HL-60 (cell line): ENCODE measurements around the gene ROBO4.

Experiments
- GABPA ChIP-seq: IDR thresholded peaks from 2 replicates; pipeline ENCODE4 v1.6.1; 2012; ENCODE audit warnings: low read depth
- POLR2AphosphoS5 ChIP-seq: IDR thresholded peaks from 2 replicates; pipeline ENCODE4 v1.6.1; 2012; ENCODE audit warnings: low read depth
- SPI1 ChIP-seq: IDR thresholded peaks from 2 replicates; pipeline ENCODE4 v1.6.1; 2012; ENCODE audit warnings: low read depth, mild to moderate bottlenecking, borderline replicate concordance
- TF ChIP-seq, protein P1 (sequence below): IDR thresholded peaks from 2 replicates; pipeline ENCODE4 v1.6.1; 2012; ENCODE audit warnings: low read depth; ENCODE audit not compliant: insufficient replicate concordance
- TF ChIP-seq, protein P2 (sequence below): IDR thresholded peaks from one replicate; pipeline ENCODE4 v1.5.1; 2011; ENCODE audit warnings: low read length, control low read depth, inconsistent platforms; ENCODE audit not compliant: insufficient read depth

DNA sequence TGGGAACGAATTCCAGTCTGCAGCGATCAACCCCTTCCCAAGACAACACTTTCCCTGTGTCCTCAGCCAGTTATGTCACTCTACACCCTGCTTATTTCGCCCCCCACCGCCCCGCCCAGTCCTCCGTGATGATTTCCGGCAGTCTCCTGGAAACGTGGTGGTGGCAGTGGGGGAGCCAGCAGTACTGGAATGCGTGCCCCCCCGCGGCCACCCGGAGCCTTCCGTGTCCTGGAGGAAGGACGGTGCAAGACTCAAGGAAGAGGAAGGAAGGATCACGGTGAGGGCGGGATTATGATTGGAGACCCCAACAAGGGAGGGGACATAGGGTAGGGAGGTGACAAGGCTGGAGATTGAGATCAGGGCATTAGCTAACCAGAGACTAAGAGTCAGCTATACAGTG lies 28.3 kb downstream of the ROBO4 start:
- TF ChIP-seq, protein P1, sequence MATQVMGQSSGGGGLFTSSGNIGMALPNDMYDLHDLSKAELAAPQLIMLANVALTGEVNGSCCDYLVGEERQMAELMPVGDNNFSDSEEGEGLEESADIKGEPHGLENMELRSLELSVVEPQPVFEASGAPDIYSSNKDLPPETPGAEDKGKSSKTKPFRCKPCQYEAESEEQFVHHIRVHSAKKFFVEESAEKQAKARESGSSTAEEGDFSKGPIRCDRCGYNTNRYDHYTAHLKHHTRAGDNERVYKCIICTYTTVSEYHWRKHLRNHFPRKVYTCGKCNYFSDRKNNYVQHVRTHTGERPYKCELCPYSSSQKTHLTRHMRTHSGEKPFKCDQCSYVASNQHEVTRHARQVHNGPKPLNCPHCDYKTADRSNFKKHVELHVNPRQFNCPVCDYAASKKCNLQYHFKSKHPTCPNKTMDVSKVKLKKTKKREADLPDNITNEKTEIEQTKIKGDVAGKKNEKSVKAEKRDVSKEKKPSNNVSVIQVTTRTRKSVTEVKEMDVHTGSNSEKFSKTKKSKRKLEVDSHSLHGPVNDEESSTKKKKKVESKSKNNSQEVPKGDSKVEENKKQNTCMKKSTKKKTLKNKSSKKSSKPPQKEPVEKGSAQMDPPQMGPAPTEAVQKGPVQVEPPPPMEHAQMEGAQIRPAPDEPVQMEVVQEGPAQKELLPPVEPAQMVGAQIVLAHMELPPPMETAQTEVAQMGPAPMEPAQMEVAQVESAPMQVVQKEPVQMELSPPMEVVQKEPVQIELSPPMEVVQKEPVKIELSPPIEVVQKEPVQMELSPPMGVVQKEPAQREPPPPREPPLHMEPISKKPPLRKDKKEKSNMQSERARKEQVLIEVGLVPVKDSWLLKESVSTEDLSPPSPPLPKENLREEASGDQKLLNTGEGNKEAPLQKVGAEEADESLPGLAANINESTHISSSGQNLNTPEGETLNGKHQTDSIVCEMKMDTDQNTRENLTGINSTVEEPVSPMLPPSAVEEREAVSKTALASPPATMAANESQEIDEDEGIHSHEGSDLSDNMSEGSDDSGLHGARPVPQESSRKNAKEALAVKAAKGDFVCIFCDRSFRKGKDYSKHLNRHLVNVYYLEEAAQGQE: no peak
- TF ChIP-seq, protein P2, sequence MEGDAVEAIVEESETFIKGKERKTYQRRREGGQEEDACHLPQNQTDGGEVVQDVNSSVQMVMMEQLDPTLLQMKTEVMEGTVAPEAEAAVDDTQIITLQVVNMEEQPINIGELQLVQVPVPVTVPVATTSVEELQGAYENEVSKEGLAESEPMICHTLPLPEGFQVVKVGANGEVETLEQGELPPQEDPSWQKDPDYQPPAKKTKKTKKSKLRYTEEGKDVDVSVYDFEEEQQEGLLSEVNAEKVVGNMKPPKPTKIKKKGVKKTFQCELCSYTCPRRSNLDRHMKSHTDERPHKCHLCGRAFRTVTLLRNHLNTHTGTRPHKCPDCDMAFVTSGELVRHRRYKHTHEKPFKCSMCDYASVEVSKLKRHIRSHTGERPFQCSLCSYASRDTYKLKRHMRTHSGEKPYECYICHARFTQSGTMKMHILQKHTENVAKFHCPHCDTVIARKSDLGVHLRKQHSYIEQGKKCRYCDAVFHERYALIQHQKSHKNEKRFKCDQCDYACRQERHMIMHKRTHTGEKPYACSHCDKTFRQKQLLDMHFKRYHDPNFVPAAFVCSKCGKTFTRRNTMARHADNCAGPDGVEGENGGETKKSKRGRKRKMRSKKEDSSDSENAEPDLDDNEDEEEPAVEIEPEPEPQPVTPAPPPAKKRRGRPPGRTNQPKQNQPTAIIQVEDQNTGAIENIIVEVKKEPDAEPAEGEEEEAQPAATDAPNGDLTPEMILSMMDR: no peak
- TF ChIP-seq SPI1 (no peak), GABPA (no peak), POLR2AphosphoS5 (no peak)
